NCI-H2081 (cell line): ENCODE data around the gene SHISAL1.

Source experiments
- DNase-seq, 2 experiments: peaks; one replicate each; lab custom pipeline; 2025; lab: John Stamatoyannopoulos, UW

SHISAL1 gene

GRCh38 chr22:44312766-44313165, at the start of gene SHISAL1:
Gene SHISAL1, minus strand, starts transcription at chr22:44312951. Its CDS starts 12,006 bp downstream, at chr22:44300945.
- no peak for DNase-seq

GRCh38 chr22:44361391-44362126, 48.8 kb upstream of the SHISAL1 start:
- no peak for DNase-seq

GRCh38 chr22:44360668-44361381, 48.1 kb upstream of the SHISAL1 start:
- peak; percentile 43 to 67 for DNase-seq

- no peak for DNase-seq
Observed at GRCh38 chr22:44360306-44360667, 47.5 kb upstream of the SHISAL1 start.

- DNase-seq = no peak
Observed at GRCh38 chr22:44359496-44360110, 46.9 kb upstream of the SHISAL1 start.

- no peak for DNase-seq
Observed at GRCh38 chr22:44358709-44359440, 46.1 kb upstream of the SHISAL1 start.

- peak in 1 of 2 experiments; percentile 7 for DNase-seq
Observed at GRCh38 chr22:44357966-44358465, 45.3 kb upstream of the SHISAL1 start.

- no peak for DNase-seq
Observed at GRCh38 chr22:44357296-44357965, 44.7 kb upstream of the SHISAL1 start.

GRCh38 chr22:44355716-44356070, 42.9 kb upstream of the SHISAL1 start:
- no peak for DNase-seq

- DNase-seq = no peak
Observed at GRCh38 chr22:44354288-44354687, 41.5 kb upstream of the SHISAL1 start.

GRCh38 chr22:44353041-44353440, 40.3 kb upstream of the SHISAL1 start:
- no peak for DNase-seq

- no peak for DNase-seq
Observed at GRCh38 chr22:44352378-44353035, 39.8 kb upstream of the SHISAL1 start.

- peak in 1 of 2 experiments; percentile 23 for DNase-seq
Observed at GRCh38 chr22:44351685-44352377, 39.1 kb upstream of the SHISAL1 start.

- no peak for DNase-seq
Observed at GRCh38 chr22:44351037-44351436, 38.3 kb upstream of the SHISAL1 start.

GRCh38 chr22:44349594-44349993, 36.8 kb upstream of the SHISAL1 start:
- no peak for DNase-seq

- DNase-seq = no peak
Observed at GRCh38 chr22:44348971-44349560, 36.3 kb upstream of the SHISAL1 start.

GRCh38 chr22:44347549-44347948, 34.8 kb upstream of the SHISAL1 start:
- no peak for DNase-seq

- no peak for DNase-seq
Observed at GRCh38 chr22:44347080-44347479, 34.3 kb upstream of the SHISAL1 start.

GRCh38 chr22:44345872-44346271, 33.1 kb upstream of the SHISAL1 start:
- no peak for DNase-seq

- DNase-seq = no peak
Observed at GRCh38 chr22:44344407-44344806, 31.7 kb upstream of the SHISAL1 start.
